Measurements from ENCODE around the gene BLOC1S6. TPM values are rescaled to one million over a fixed set of nuclear protein-coding genes. Genes with fewer than 3 reads are reported as not detected.

The BLOC1S6 gene
- total RNA-seq, 2 experiments from 2014 or later = 47.6 to 54.4 TPM

- ChIA-PET POLR2A (no interaction called here), CTCF (no interaction called here)
These were observed 66.7 kb downstream of the BLOC1S6 start for GRCh38 chr15:45653702-45654424.

- CTCF ChIA-PET = no interaction called here
- POLR2A ChIA-PET = no interaction called here
These were observed 67.6 kb downstream of the BLOC1S6 start for GRCh38 chr15:45654749-45655148.

- ChIA-PET CTCF (no interaction called here), POLR2A (no interaction called here)
These were observed 70.1 kb downstream of the BLOC1S6 start for GRCh38 chr15:45657254-45657653.

- CTCF ChIA-PET = interaction anchor here (1.5 kb wide), 1 partner anchor 30 kb away, joined by 3 read pairs; no protein-coding TSS in a partner anchor
- POLR2A ChIA-PET = no interaction called here
These were observed 70.8 kb downstream of the BLOC1S6 start for GRCh38 chr15:45657764-45658545.

Other genes with a start within 250 kb of the BLOC1S6 start
- 1 to 10 TPM; 2.1 to 3.0 TPM for gene GATM, start 208.8 kb upstream of the BLOC1S6 start, total RNA-seq
- 1 to 10 TPM; 2.2 to 2.6 TPM for gene SLC30A4, start 64.6 kb upstream of the BLOC1S6 start, total RNA-seq
- gene SQOR, start 47.6 kb downstream of the BLOC1S6 start, total RNA-seq = 10 to 100 TPM; 63.8 to 65.9 TPM